ENCODE results near the gene SUSD3.

DNA sequence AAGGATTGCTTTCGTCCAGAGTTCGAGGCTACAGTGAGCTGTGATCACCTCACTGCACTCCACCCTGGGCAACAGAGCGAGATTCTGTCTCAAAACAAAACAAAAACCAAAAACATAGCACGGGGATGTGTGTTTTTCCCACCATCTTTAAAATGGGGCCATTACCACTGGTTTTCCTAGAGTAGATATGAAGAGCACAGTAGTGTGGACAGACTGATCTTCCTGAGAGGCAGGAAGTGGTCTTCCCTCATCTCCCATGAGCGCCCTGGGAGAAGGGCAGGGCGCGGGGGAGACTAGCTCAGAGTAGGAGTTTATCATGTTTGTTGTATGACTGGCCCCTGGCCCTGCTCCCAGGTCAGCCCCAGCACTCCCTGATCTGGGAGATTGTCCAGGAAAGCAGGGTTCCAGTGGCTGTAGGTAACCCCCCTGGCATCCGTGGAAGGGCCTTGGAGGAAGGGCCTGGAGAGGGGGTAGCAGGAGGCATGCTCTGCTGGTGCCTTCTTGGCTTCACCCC is 2.3 kb downstream of the SUSD3 start:
- TF ChIP-seq, protein P1, sequence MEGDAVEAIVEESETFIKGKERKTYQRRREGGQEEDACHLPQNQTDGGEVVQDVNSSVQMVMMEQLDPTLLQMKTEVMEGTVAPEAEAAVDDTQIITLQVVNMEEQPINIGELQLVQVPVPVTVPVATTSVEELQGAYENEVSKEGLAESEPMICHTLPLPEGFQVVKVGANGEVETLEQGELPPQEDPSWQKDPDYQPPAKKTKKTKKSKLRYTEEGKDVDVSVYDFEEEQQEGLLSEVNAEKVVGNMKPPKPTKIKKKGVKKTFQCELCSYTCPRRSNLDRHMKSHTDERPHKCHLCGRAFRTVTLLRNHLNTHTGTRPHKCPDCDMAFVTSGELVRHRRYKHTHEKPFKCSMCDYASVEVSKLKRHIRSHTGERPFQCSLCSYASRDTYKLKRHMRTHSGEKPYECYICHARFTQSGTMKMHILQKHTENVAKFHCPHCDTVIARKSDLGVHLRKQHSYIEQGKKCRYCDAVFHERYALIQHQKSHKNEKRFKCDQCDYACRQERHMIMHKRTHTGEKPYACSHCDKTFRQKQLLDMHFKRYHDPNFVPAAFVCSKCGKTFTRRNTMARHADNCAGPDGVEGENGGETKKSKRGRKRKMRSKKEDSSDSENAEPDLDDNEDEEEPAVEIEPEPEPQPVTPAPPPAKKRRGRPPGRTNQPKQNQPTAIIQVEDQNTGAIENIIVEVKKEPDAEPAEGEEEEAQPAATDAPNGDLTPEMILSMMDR (IDR thresholded peaks at IDR 0.05; ENCODE audit: low read depth, low read length) = no peak
- no peak for TF ChIP-seq EZH2phosphoT487 (IDR thresholded peaks at IDR 0.05; ENCODE audit: low read depth)
